Measurements from ENCODE around the gene DENND5A.

DENND5A gene

GRCh38 chr11:9138612-9139579, 126.3 kb downstream of the DENND5A start:
- no peak for TF ChIP-seq CTCF (IDR thresholded peaks at IDR 0.05)
- H3K4me3 ChIP-seq = no peak overlapping the region
- H3K27ac ChIP-seq = peak overlapping the region in 1 of 2 donors; percentile 42
- DNase-seq (ENCODE audit: low spot score) = no peak

- H3K27ac ChIP-seq = no peak overlapping the region
- no peak for TF ChIP-seq CTCF (IDR thresholded peaks at IDR 0.05)
- no peak for DNase-seq (ENCODE audit: low spot score)
- H3K4me3 ChIP-seq = no peak overlapping the region
These were observed 127.1 kb downstream of the DENND5A start for GRCh38 chr11:9138133-9138453.

GRCh38 chr11:9137293-9138132, 127.6 kb downstream of the DENND5A start:
- TF ChIP-seq CTCF (IDR thresholded peaks at IDR 0.05) = peak; percentile 92
- peak; percentile 82 for DNase-seq (ENCODE audit: low spot score)
- H3K4me3 ChIP-seq = no peak overlapping the region
- no peak overlapping the region for H3K27ac ChIP-seq

GRCh38 chr11:9136741-9137140, 128.4 kb downstream of the DENND5A start:
- no peak overlapping the region for H3K27ac ChIP-seq
- DNase-seq (ENCODE audit: low spot score) = no peak
- no peak for TF ChIP-seq CTCF (IDR thresholded peaks at IDR 0.05)
- no peak overlapping the region for H3K4me3 ChIP-seq

GRCh38 chr11:9133956-9134355, 131.2 kb downstream of the DENND5A start:
- no peak for TF ChIP-seq CTCF (IDR thresholded peaks at IDR 0.05)
- DNase-seq (ENCODE audit: low spot score) = no peak
- H3K4me3 ChIP-seq = no peak overlapping the region
- no peak overlapping the region for H3K27ac ChIP-seq

GRCh38 chr11:9132203-9132878, 132.8 kb downstream of the DENND5A start:
- Histone ChIP-seq H3K4me3 (no peak overlapping the region), H3K27ac (no peak overlapping the region)
- no peak for DNase-seq (ENCODE audit: low spot score)

More at GRCh38 chr11:9132203-9132878, 132.8 kb downstream of the DENND5A start:
- TF ChIP-seq CTCF (IDR thresholded peaks at IDR 0.05) = no peak

All from coronary artery (tissue), 2 donors.